Heart left ventricle (tissue), 16 donors: Measurements from ENCODE around the gene MIGA1. TPM values are rescaled to one million over a fixed set of nuclear protein-coding genes. Genes with fewer than 3 reads are reported as not detected.

Experiments used
- ATAC-seq, 4 donors: fragments of 200-7000 bp; cut with Tn5 transposase; one replicate each; pipeline ENCODE4 v1.9.1; 2020 to 2022; ENCODE audit warnings: moderate library complexity in 4 of 4, mild to moderate bottlenecking in 3 of 4, moderate number of reproducible peaks in 1 of 4
- DNase-seq, 5 donors: peaks; one replicate each; pipeline ENCODE4 v3.0.0-alpha.2; 2020
- H3K27ac ChIP-seq, 12 donors: fragments of 200-600 bp; sonication (generic) in 4 of 12; one replicate each; pipeline versions ENCODE4 v1.5.0 to v1.8.0; 2016 to 2022; ENCODE audit warnings: mild to moderate bottlenecking in 2 of 12
- H3K27me3 ChIP-seq, 9 donors: fragments of 200-600 bp; sonication (generic) in 2 of 9; one replicate each; pipeline versions ENCODE4 v1.5.1 to v1.8.0; 2016 to 2022; ENCODE audit warnings: mild to moderate bottlenecking in 3 of 9
- H3K36me3 ChIP-seq, 9 donors: fragments of 200-600 bp; sonication (generic) in 2 of 9; one replicate each; pipeline versions ENCODE4 v1.5.0 to v1.8.0; 2018 to 2022; ENCODE audit warnings: mild to moderate bottlenecking in 2 of 9
- H3K4me1 ChIP-seq, 12 donors: fragments of 200-600 bp; sonication (generic) in 4 of 12; one replicate each; pipeline versions ENCODE4 v1.5.0 to v1.8.0; 2016 to 2022; ENCODE audit warnings: mild to moderate bottlenecking in 3 of 12
- H3K4me3 ChIP-seq, 12 donors: fragments of 200-600 bp; sonication (generic) in 4 of 12; one replicate each; pipeline versions ENCODE4 v1.5.0 to v1.8.0; 2017 to 2022; ENCODE audit warnings: mild to moderate bottlenecking in 9 of 12, moderate library complexity in 4 of 12
- H3K9me3 ChIP-seq, 12 donors: fragments of 200-600 bp; sonication (generic) in 4 of 12; one replicate each; pipeline versions ENCODE4 v1.5.0 to v1.8.0; 2016 to 2022; ENCODE audit warnings: mild to moderate bottlenecking in 1 of 12
- CTCF ChIP-seq, 12 donors: fragments of 200-600 bp; sonication (generic) in 4 of 12; IDR thresholded peaks; one replicate each; pipeline versions ENCODE4 v1.5.0 to v1.8.0; 2018 to 2022; ENCODE audit warnings: antibody characterized with exemption in 12 of 12, mild to moderate bottlenecking in 5 of 12
- POLR2A ChIP-seq, 2 donors: fragments of 450-650 bp; IDR thresholded peaks; one replicate each; pipeline ENCODE4 v1.6.1; 2017; ENCODE audit warnings: antibody characterized with exemption in 2 of 2, mild to moderate bottlenecking in 2 of 2, moderate library complexity in 2 of 2
- WGBS, 4 donors: extraction: QIAGEN DNeasy Blood & Tissue Kit in 2 of 4; methylation state at CpG; one replicate each; pipeline versions ENCODE4 v1.1.5 to v1.1.7; 2013 to 2018; 5-methylcytosine and 5-hydroxymethylcytosine counted together
- intact Hi-C, 10 donors: fragments of 100-400 bp; cut with DNase I; formaldehyde crosslinking; loops; one replicate each; pipeline versions ENCODE4 v1.11.1 to v1.14.2; 2022
- polyA plus RNA-seq, 2 donors: library from polyadenylated mRNA; stranded (reverse); fragments of 200-250 nt; gene quantifications; one replicate each; pipeline ENCODE4 v1.2.3, GENCODE V29; 2013
- total RNA-seq, 9 donors: library from RNA; depleted of rRNA in 2 of 9; stranded (reverse); fragments of >200 nt in 2 of 9; fragmentation: NEBNext Ultra II Directional in 3 of 9; extraction: Animal tissue kit (Norgen Biotek cat#: 25700) in 3 of 9; gene quantifications; one replicate each; pipeline versions ENCODE4 v1.1.0 to v1.2.4, GENCODE V29; 2016 to 2023
- donor health status: ischemic (EF 13 %, LVEDD 7.1; RV severe dilation, severe dysfunction).
- donor health status: healthy with polysubstance abuse.
- donor health status: DM: no; HTN: yes; CAD: no.
- donor health status: DM: no; HTN: no; CAD: no.
- donor health status: ischemic (EF 25% LVEDD 6.9; RV normal size, moderate dysfunction).
- donor health status: ischemic (EF 25% LVEDD 5.7; RV mildly dilated, moderate dysfunction).
- donor health status: healthy.
- donor health status: DM: yes; HTN: yes; CAD: no.
- donor health status: ischemic (EF 35%, LVEDD 5.7; RV mildly dilated, moderate dysfunction).
- donor health status: nonischemic (EF 11% LVEDD 7.7; RV severe dilation, severe dysfunction).
- donor health status: DM: yes; HTN: yes; CAD: no.
- donor health status: PGD.
- donor health status: ischemic (EF 29% LVEDD 5.4; RV normal size, mild dysfunction).
- donor health status: nonischemic (EF 23%, LVEDD 6.1; RV moderate dilation, normal function).

The MIGA1 gene
- total and polyA plus RNA-seq, 11 donors: 2.6 to 14.1 (median 9.7) TPM

GRCh38 chr1:77874804-77875445, 95.5 kb downstream of the MIGA1 start:
- H3K36me3 ChIP-seq: peaks cover 0 to 36% (median 23%) of the 10 kb centered on the region in 9 donors
- no peak for ATAC-seq
- intact Hi-C loops: no loop called here
- H3K4me3 ChIP-seq: no peak overlapping the region
- no peaks in the 10 kb centered on the region for H3K4me1 ChIP-seq
- no peaks in the 10 kb centered on the region for H3K9me3 ChIP-seq
- H3K27me3 ChIP-seq: no peaks in the 10 kb centered on the region
- no peak for DNase-seq
- WGBS, 4 donors: 95 to 99% (median 97%) methylated on average over 4 of the region's 4 CpGs
- TF ChIP-seq CTCF (IDR thresholded peaks at IDR 0.05): no peak
- TF ChIP-seq POLR2A (IDR thresholded peaks at IDR 0.05): no peak
- no peak overlapping the region for H3K27ac ChIP-seq

DNA sequence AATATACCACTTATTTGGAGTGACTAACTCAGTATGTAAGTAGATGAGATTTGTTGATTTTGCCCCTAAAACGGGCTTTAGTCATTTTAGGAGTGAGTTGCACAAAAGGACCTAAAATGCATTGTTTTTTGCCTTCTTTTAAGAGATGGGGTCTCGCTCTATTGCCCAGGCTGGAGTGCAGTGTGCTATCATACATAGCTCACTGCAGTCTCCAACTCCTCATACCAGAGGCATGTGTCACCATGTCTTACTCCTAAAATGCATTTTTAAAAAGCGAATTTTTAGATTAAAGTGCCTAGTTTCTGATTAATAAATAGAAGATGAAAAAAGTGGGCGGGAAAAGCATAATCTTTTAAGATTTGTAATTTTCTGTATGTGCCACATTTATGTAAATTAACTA, 97.4 kb downstream of the MIGA1 start:
- Histone ChIP-seq H3K4me3 (no peak overlapping the region), H3K27ac (no peak overlapping the region), H3K9me3 (no peaks in the 10 kb centered on the region), H3K4me1 (no peaks in the 10 kb centered on the region), H3K36me3 (peaks cover 0 to 35% (median 23%) of the 10 kb centered on the region in 9 donors), H3K27me3 (no peaks in the 10 kb centered on the region)
- intact Hi-C loops: no loop called here
- 93 to 96% (median 94%) methylated on average over 4 of the region's 4 CpGs for WGBS, 4 donors
- DNase-seq (no peak), ATAC-seq (no peak)
- TF ChIP-seq CTCF (IDR thresholded peaks at IDR 0.05) (no peak), POLR2A (IDR thresholded peaks at IDR 0.05) (no peak)

GRCh38 chr1:77881061-77881460, 101.6 kb downstream of the MIGA1 start:
- 92 to 97% (median 94%) methylated on average over 1 of the region's 1 CpG for whole genome bisulfite sequencing, 4 donors
- intact Hi-C loops: loop anchor here in 2 of 10 donors (5.0 to 10.0 kb wide), 2 partner anchors 34 to 46 kb away; no protein-coding TSS in a partner anchor
- no peak overlapping the region for H3K4me3 ChIP-seq

More at GRCh38 chr1:77881061-77881460, 101.6 kb downstream of the MIGA1 start:
- ATAC-seq (no peak), DNase-seq (no peak)
- Histone ChIP-seq H3K27ac (no peak overlapping the region), H3K27me3 (no peaks in the 10 kb centered on the region), H3K4me1 (peaks cover 0 to 4% (median 0%) of the 10 kb centered on the region in 12 donors), H3K9me3 (no peaks in the 10 kb centered on the region), H3K36me3 (peaks cover 0 to 6% (median 0%) of the 10 kb centered on the region in 9 donors)
- TF ChIP-seq POLR2A (IDR thresholded peaks at IDR 0.05) (no peak), CTCF (IDR thresholded peaks at IDR 0.05) (no peak)
